MG63 (cell line): ENCODE results near the gene MBD2. TPM values are rescaled to one million over a fixed set of nuclear protein-coding genes. Genes with fewer than 3 reads are reported as not detected.
"Not testable (repeated sequence)": the region's sequence is repeated elsewhere in the genome, so short reads cannot be mapped to it uniquely, and the experiment has no call there.

Source experiments
- DNase-seq: peaks from one replicate; pipeline ENCODE4 v3.0.0-alpha.2; 2020
- H3K27me3 ChIP-seq: fragments of 250-450 bp; sonication (Bioruptor Pico); 2 replicates; pipeline ENCODE4 v1.5.1; 2020; ENCODE audit warnings: mild to moderate bottlenecking, moderate library complexity
- H3K36me3 ChIP-seq: fragments of 250-450 bp; sonication (Bioruptor Pico); 2 replicates; pipeline ENCODE4 v1.5.1; 2020; ENCODE audit warnings: mild to moderate bottlenecking, moderate library complexity
- H3K4me3 ChIP-seq: fragments of 250-450 bp; sonication (Bioruptor Pico); 2 replicates; pipeline ENCODE4 v1.5.1; 2020; ENCODE audit warnings: mild to moderate bottlenecking, moderate library complexity
- H3K9me3 ChIP-seq: fragments of 250-450 bp; sonication (Bioruptor Pico); 2 replicates; pipeline ENCODE4 v1.5.1; 2020; ENCODE audit warnings: mild to moderate bottlenecking, moderate library complexity
- total RNA-seq: library from RNA; depleted of rRNA; stranded (reverse); fragments of >200 nt; shearing (Covaris generic); gene quantifications from 2 replicates; pipeline ENCODE4 v1.2.3, GENCODE V29; 2014; ENCODE audit warnings: low replicate concordance

The MBD2 gene
- total RNA-seq, 1 experiment from 2014 or later, result 31.2 TPM

DNA sequence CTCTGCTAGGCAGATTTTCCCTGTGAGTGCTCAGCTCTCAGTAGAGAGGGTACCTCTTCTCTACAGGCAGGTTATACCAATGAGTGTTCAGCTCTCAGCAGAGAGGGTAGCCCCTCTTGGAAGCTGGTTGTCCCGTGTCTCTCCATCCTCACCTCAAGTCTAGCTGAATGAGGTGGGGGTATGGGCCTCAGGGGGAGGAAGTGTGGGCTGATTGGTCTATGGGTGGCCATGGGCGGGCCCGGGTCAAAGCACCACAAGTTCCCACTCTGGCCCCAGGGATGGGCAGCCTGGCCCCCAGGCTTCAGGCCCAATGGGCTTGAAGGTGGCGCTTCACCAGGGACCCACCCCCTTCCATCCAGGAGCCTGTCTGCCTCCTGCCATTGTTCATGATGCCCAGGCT lies 17.0 kb upstream of the MBD2 start:
- no peaks in the 10 kb centered on the region for H3K36me3 ChIP-seq
- no peaks in the 10 kb centered on the region for H3K9me3 ChIP-seq
- no peak for DNase-seq
- H3K27me3 ChIP-seq, result no peaks in the 10 kb centered on the region
- H3K4me3 ChIP-seq, result no peak overlapping the region

DNA sequence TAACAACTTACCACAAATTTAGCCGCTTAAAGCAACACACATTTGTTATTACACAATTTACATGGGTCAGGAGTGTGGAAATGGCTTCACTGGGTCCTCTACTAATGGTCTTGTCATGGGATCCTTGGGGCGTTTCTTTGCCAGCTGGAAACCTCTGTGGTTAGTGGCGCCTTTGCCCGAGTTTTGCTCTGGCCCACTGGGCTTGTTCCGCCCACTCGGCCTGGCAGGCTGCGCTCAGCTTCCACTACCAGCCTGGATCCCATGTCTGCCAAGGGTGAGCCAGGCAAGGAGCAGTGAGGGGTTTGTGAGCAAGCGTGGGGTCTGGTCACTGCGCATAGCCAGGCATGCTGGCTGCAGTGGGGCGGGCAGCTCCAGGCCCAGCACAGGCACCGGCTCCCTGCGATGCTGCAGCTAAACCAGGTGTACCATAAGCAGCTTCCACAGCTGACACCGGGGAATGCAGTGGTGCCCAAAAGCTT lies 16.2 kb upstream of the MBD2 start:
- DNase-seq, result peak; percentile 59
- no peaks in the 10 kb centered on the region for H3K27me3 ChIP-seq
- no peaks in the 10 kb centered on the region for H3K36me3 ChIP-seq
- H3K4me3 ChIP-seq, result no peak overlapping the region
- no peaks in the 10 kb centered on the region for H3K9me3 ChIP-seq

DNA sequence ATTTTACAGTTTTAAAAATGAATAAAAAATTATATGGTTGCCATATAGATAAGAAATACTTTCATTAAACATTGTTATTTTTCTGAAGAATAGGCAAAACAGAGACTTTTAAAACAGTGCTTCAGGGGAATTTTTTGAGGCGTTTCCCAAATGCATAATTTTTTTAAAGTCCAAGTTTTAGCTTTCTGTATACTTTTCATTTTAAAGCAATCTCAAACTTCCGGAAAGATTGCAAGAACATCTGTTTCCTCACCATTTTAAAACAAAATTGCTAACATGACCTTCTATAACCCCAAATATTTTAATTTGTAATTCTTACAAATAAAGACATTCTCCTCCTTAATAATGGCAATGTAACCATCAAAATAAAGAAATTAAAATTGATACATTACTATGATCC lies 15.1 kb upstream of the MBD2 start:
- no peaks in the 10 kb centered on the region; the same call in 1 of the 2 replicates for H3K27me3 ChIP-seq

DNA sequence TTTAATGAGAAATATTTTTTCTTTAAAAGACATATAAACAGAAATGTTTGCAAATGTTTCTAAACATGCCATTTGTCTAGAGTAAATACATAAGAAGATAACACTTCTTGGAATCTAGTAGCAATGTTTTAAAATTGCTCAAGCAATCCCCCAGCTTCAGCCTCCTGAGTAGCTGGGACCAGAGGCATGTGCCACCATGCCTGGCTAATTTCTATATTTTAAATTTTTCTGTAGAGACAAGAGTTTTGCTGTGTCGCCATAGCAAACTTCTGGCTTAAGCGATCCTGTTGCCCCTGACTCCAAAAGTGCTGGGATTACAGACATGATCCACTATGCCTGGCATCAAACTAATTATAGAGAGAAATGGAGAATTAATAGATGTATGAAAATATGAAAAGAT lies 14.6 kb upstream of the MBD2 start:
- no peaks in the 10 kb centered on the region for H3K36me3 ChIP-seq

More for the DNA sequence above, 15.1 kb upstream of the MBD2 start:
- Histone ChIP-seq H3K9me3 (no peaks in the 10 kb centered on the region), H3K4me3 (no peak overlapping the region), H3K36me3 (no peaks in the 10 kb centered on the region)
- DNase-seq, result no peak

GRCh38 chr18:54238173-54238936 lies 13.9 kb upstream of the MBD2 start:
- Histone ChIP-seq H3K9me3 (no peaks in the 10 kb centered on the region), H3K4me3 (no peak overlapping the region), H3K36me3 (no peaks in the 10 kb centered on the region), H3K27me3 (no peaks in the 10 kb centered on the region; the same call in 1 of the 2 replicates)
- DNase-seq, result no peak

More for the DNA sequence above, 14.6 kb upstream of the MBD2 start:
- no peaks in the 10 kb centered on the region for H3K9me3 ChIP-seq
- no peak for DNase-seq
- no peak overlapping the region for H3K4me3 ChIP-seq
- H3K27me3 ChIP-seq, result no peaks in the 10 kb centered on the region; the same call in 1 of the 2 replicates

- Histone ChIP-seq H3K27me3 (no peaks in the 10 kb centered on the region; the same call in 1 of the 2 replicates), H3K36me3 (no peaks in the 10 kb centered on the region), H3K4me3 (no peak overlapping the region), H3K9me3 (no peaks in the 10 kb centered on the region)
- DNase-seq, result no peak
Observed at GRCh38 chr18:54235871-54236270, 11.4 kb upstream of the MBD2 start.

- Histone ChIP-seq H3K4me3 (no peak overlapping the region), H3K9me3 (no peaks in the 10 kb centered on the region), H3K36me3 (no peaks in the 10 kb centered on the region), H3K27me3 (no peaks in the 10 kb centered on the region; the same call in 1 of the 2 replicates)
- no peak for DNase-seq
Observed at GRCh38 chr18:54233747-54234146, 9.3 kb upstream of the MBD2 start.

DNA sequence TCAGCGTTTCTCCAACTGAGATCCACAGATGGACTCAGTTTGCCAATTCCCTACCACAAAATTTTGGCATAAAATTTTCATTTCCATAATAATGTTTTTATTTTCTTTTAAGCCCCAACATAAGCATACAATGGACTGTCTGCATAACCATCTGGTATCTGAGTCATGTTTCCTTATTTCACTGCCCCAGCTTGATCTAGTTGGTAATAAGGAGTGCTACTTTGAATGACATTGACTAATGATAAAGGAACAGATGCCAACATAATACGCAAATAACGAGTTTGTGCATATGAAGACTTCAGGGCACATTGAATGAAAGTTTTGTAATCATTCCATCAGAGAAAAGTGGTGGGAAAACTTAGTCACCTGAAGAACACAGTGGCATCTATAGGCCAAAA lies 8.8 kb upstream of the MBD2 start:
- Histone ChIP-seq H3K4me3 (no peak overlapping the region), H3K36me3 (no peaks in the 10 kb centered on the region)

GRCh38 chr18:54232485-54233227 lies 8.2 kb upstream of the MBD2 start:
- no peaks in the 10 kb centered on the region for H3K36me3 ChIP-seq
- H3K4me3 ChIP-seq, result no peak overlapping the region
- no peaks in the 10 kb centered on the region; the same call in 1 of the 2 replicates for H3K27me3 ChIP-seq
- DNase-seq, result no peak
- H3K9me3 ChIP-seq, result no peaks in the 10 kb centered on the region

More for the DNA sequence above, 8.8 kb upstream of the MBD2 start:
- DNase-seq, result no peak
- Histone ChIP-seq H3K27me3 (no peaks in the 10 kb centered on the region; the same call in 1 of the 2 replicates), H3K9me3 (no peaks in the 10 kb centered on the region)

GRCh38 chr18:54229421-54230059 lies 5.1 kb upstream of the MBD2 start:
- Histone ChIP-seq H3K27me3 (no peaks in the 10 kb centered on the region), H3K9me3 (no peaks in the 10 kb centered on the region), H3K4me3 (no peak overlapping the region), H3K36me3 (no peaks in the 10 kb centered on the region)
- no peak for DNase-seq

DNA sequence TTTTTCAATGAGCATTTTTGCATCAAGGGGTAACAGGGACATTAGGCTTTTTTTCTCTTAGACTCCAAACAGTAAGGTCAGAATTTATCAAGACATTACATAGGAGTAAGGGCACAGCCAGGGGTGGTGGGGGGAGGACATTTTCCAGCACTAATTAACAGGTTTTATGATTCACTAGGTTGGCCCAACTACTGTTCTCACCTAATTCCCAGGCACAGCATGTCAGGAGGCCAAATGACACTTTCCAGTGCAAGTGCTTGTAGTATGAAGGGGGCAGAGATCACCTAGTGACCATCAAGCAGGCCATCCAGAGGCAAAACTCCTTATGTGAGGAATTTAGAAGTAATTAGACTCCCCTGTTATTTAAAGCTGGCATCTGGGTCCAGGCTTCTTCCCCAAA lies 3.9 kb upstream of the MBD2 start:
- DNase-seq, result no peak
- Histone ChIP-seq H3K27me3 (no peaks in the 10 kb centered on the region), H3K9me3 (no peaks in the 10 kb centered on the region), H3K4me3 (no peak overlapping the region), H3K36me3 (no peaks in the 10 kb centered on the region)

DNA sequence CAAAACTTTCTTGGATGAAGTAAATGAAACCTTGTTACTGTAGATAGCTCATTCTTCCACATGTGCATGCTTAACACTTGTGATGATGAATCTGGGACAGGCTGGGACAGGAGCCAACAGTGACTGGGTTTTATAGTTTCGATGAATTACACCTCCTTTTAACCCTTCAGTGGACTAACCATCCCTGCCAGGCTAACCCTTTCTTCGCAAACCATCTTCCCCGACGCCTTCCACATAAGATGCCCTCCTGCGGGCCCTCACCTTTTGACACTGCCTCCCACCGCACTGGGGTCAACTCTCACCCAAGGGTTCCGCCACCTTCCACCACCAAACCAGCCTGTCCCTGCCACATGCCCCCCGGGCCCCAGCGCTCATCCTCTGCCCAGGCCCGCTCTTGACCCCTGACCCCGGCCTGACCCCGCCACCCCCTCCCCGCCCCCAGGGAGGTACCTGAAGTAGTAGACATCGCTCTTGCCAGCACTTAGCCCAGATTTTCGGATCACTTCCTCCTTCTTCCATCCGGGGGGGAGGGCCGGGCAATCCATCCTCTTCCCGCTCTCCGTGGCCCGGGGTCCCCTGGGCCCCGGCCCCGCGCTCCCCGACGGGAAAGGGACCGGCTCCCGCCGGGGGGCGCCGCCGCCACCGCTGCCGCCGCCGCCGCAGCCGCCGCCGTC lies 764 bp downstream of the MBD2 start:
- H3K9me3 ChIP-seq, result no peaks in the 10 kb centered on the region
- peaks cover 15% of the 10 kb centered on the region for H3K36me3 ChIP-seq
- H3K27me3 ChIP-seq, result no peaks in the 10 kb centered on the region
- DNase-seq, result peak; percentile 81
- H3K4me3 ChIP-seq, result peak overlapping the region; percentile 65

GRCh38 chr18:54222922-54223567 lies 1.4 kb downstream of the MBD2 start:
- Histone ChIP-seq H3K27me3 (no peaks in the 10 kb centered on the region), H3K9me3 (no peaks in the 10 kb centered on the region), H3K4me3 (peak overlapping the region; percentile 65), H3K36me3 (peaks cover 15% of the 10 kb centered on the region)
- no peak for DNase-seq

GRCh38 chr18:54220406-54220805 lies 4.1 kb downstream of the MBD2 start:
- H3K27me3 ChIP-seq, result no peaks in the 10 kb centered on the region
- H3K4me3 ChIP-seq, result no peak overlapping the region
- H3K9me3 ChIP-seq, result no peaks in the 10 kb centered on the region
- peaks cover 15% of the 10 kb centered on the region for H3K36me3 ChIP-seq
- DNase-seq, result no peak

DNA sequence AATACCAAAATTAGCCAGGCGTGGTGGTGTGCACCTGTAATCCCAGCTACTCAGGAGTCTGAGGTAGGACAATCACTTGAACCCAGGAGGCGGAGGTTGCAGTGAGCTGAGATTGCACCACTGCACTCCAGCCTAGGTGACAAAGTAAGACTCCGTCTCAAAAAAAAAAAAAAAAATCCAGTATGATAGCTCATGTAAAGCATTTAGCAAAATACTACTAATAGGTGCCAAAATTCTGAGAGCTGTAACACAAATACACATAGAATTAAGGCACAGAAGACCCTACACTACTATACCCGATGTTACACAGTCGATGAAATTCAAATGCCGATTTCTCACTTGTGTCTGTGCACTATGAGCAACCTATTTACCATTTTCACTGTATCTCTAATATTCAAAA lies 5.7 kb downstream of the MBD2 start:
- not testable (repeated sequence) for H3K27me3 ChIP-seq, H3K4me3 ChIP-seq, H3K9me3 ChIP-seq, DNase-seq
- H3K36me3 ChIP-seq, result peaks cover 15% of the 10 kb centered on the region

GRCh38 chr18:54218299-54218698 lies 6.2 kb downstream of the MBD2 start:
- DNase-seq, result no peak
- Histone ChIP-seq H3K36me3 (peaks cover 15% of the 10 kb centered on the region), H3K9me3 (no peaks in the 10 kb centered on the region), H3K27me3 (no peaks in the 10 kb centered on the region), H3K4me3 (no peak overlapping the region)
